Measurements from ENCODE around the gene HDAC10.

GRCh38 chr22:50298937-50299784 is 48.1 kb upstream of the HDAC10 start:
- TF ChIP-seq SPI1 (IDR thresholded peaks at IDR 0.05; ENCODE audit: low read depth, low read length) (no peak), POLR2A (IDR thresholded peaks at IDR 0.05; ENCODE audit: low read depth, low read length) (no peak), POLR2AphosphoS5 (IDR thresholded peaks at IDR 0.05; ENCODE audit: low read depth, low read length) (no peak), POU2F2 (IDR thresholded peaks at IDR 0.05; ENCODE audit: low read depth, low read length) (no peak), TAF1 (IDR thresholded peaks at IDR 0.05; ENCODE audit: low read depth, low read length) (no peak), PAX5 (IDR thresholded peaks at IDR 0.05; ENCODE audit: insufficient read depth, low read length, severe bottlenecking) (no peak)
